NCI-H2196 treated with DMSO at 0.1 percent for 48 hours (cell line): ENCODE data around the gene GPR75.
"Not testable (repeated sequence)": the region's sequence is repeated elsewhere in the genome, so short reads cannot be mapped to it uniquely, and the experiment has no call there.

Source experiments
- DNase-seq: peaks from one replicate; lab custom pipeline; 2025; ENCODE audit not compliant: unreplicated experiment; lab: John Stamatoyannopoulos, UW

GPR75 gene

GRCh38 chr2:53854678-53855077 is 5.1 kb downstream of the GPR75 start:
- no peak for DNase-seq

- no peak for DNase-seq
Observed at GRCh38 chr2:53852532-53852931, 7.2 kb downstream of the GPR75 start.

GRCh38 chr2:53851052-53851757 is 8.6 kb downstream of the GPR75 start:
- not testable (repeated sequence) for DNase-seq

- no peak for DNase-seq
Observed at GRCh38 chr2:53848062-53848461, 11.7 kb downstream of the GPR75 start.

- DNase-seq, result no peak
Observed at GRCh38 chr2:53843595-53843994, 16.2 kb downstream of the GPR75 start.

- DNase-seq, result no peak
Observed at GRCh38 chr2:53842891-53843290, 16.9 kb downstream of the GPR75 start.

DNA sequence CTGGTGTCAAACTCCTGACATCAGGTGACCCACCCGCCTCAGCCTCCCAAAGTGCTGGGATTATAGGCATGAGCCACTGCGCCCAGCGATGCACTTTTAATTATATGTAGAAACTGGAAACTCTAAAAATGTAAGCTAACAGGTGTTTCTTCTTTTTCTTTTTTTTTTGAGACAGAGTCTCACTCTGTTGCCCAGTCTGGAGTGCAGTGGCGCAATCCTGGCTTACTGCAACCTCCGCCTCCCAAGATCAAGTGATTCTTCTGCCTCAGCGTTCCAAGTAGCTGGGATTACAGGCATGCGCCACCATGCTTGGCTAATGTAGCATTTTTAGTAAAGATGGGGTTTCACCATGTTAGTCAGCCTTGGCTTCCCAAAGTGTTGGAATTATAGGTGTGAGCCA is 18.1 kb downstream of the GPR75 start:
- DNase-seq, result not testable (repeated sequence)

DNA sequence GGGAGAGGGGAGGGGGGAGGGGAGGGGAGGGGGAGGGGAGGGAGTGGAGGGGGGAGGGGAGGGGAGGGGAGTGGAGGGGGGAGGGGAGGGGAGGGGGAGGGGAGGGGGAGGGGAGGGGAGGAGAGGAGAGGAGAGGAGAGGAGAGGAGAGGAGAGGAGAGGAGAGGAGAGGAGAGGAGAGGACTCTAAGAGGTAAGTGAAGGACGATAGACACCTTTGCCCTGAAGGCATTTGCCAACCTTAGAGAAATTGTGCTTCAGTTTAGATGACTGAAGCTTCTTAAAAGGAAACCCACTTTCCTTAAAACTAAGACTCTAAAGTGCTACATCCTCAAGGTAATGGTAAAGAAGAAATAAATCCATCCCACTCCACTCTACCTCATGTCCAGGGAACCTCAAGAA is 19.2 kb downstream of the GPR75 start:
- no peak for DNase-seq

- not testable (repeated sequence) for DNase-seq
Observed at GRCh38 chr2:53829980-53830290, 29.8 kb downstream of the GPR75 start.

- no peak for DNase-seq
Observed at GRCh38 chr2:53829273-53829979, 30.3 kb downstream of the GPR75 start.

GRCh38 chr2:53828331-53828730 is 31.4 kb downstream of the GPR75 start:
- DNase-seq, result no peak

- no peak for DNase-seq
Observed at GRCh38 chr2:53827398-53828175, 32.2 kb downstream of the GPR75 start.

GRCh38 chr2:53826587-53827397 is 33.0 kb downstream of the GPR75 start:
- no peak for DNase-seq

GRCh38 chr2:53826030-53826410 is 33.7 kb downstream of the GPR75 start:
- no peak for DNase-seq

DNA sequence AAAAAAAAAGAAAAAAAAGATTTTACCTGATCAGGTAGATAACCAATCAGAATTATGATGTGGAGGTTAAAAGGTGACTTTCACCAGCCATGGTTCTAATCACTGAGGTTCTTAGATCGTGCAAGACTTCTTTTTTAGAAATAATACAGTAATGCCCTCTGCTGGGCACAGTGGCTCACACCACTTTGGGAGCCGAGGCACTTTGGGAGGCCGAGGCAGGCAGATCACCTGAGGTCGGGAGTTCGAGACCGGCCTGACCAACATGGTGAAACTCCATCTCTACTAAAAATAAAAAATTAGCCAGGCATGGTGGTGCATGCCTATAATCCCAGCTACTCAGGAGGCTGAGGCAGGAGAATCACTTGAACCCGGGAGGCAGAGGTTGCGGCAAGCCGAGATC is 36.1 kb downstream of the GPR75 start:
- DNase-seq, result not testable (repeated sequence)

GRCh38 chr2:53821810-53822209 is 38.0 kb downstream of the GPR75 start:
- no peak for DNase-seq

DNA sequence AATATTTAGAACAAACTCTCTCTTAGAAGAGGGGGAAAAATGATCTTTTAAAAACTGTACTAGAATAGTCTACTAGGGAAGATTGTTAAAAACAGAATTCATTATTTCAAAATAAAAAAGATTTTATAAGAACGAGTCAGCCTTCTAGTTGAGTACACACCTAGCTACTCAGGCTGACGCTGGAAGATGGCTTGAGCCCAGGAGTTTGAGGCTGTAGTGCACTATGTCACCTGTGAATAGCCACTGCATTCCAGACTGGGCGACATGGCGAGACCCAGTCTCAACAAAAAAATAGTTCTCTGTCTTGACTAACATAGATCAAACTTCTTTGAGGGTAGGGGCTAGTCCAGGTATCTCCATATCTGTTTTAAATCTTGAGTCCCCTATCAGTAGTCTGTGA is 39.1 kb downstream of the GPR75 start:
- no peak for DNase-seq

GRCh38 chr2:53820048-53820447 is 39.7 kb downstream of the GPR75 start:
- no peak for DNase-seq

GRCh38 chr2:53819634-53820033 is 40.1 kb downstream of the GPR75 start:
- DNase-seq, result no peak

GRCh38 chr2:53818854-53819435 is 40.8 kb downstream of the GPR75 start:
- no peak for DNase-seq

GRCh38 chr2:53813151-53813550 is 46.6 kb downstream of the GPR75 start:
- DNase-seq, result no peak
